Stimulated activated CD4-positive, alpha-beta T cell treated with anti-CD3 and anti-CD28 coated beads, Interleukin-1b, Interleukin-23, amount 100 ng/mL, for 24 hours (primary cell): ENCODE data around the gene GMEB1.
"Not testable (repeated sequence)": the region's sequence is repeated elsewhere in the genome, so short reads cannot be mapped to it uniquely, and the experiment has no call there.

Experiments
- DNase-seq, 4 experiments: peaks; one replicate each; pipeline ENCODE4 v3.0.0-alpha.2; 2020; ENCODE audit warnings: low read depth in 4 of 4, low spot score in 1 of 4

The GMEB1 gene

GRCh38 chr1:28750330-28750729 is 81.7 kb downstream of the GMEB1 start:
- DNase-seq, result no peak

- DNase-seq, result not testable (repeated sequence)
Measured at GRCh38 chr1:28750771-28751294, 82.2 kb downstream of the GMEB1 start.

- no peak for DNase-seq
Measured at GRCh38 chr1:28751315-28752060, 82.9 kb downstream of the GMEB1 start.

GRCh38 chr1:28755701-28756100 is 87.1 kb downstream of the GMEB1 start:
- no peak for DNase-seq

GRCh38 chr1:28756846-28757245 is 88.3 kb downstream of the GMEB1 start:
- no peak for DNase-seq

- no peak for DNase-seq
Measured at GRCh38 chr1:28758420-28758819, 89.8 kb downstream of the GMEB1 start.

GRCh38 chr1:28759257-28759656 is 90.7 kb downstream of the GMEB1 start:
- no peak for DNase-seq

GRCh38 chr1:28761189-28761588 is 92.6 kb downstream of the GMEB1 start:
- no peak for DNase-seq

GRCh38 chr1:28766532-28767183 is 98.1 kb downstream of the GMEB1 start:
- no peak for DNase-seq
